Subcutaneous adipose tissue (tissue), 4 donors: ENCODE results near the gene SVBP. TPM values are rescaled to one million over a fixed set of nuclear protein-coding genes. Genes with fewer than 3 reads are reported as not detected.

Experiments
- CTCF ChIP-seq: fragments of 450-650 bp; IDR thresholded peaks from one replicate; pipeline ENCODE4 v1.5.1; 2016; ENCODE audit warnings: low read depth, mild to moderate bottlenecking, control low read depth, antibody characterized with exemption, moderate library complexity
- total RNA-seq, 4 donors: library from RNA; depleted of rRNA; stranded (reverse); fragments of >200 nt; gene quantifications; one replicate each; pipeline ENCODE4 v1.1.0, GENCODE V29; 2016

Gene SVBP
- total RNA-seq, 4 donors from 2014 or later: 28.6 to 73.4 (median 36.2) TPM

GRCh38 chr1:42851960-42852607 is 34.9 kb upstream of the SVBP start:
- TF ChIP-seq CTCF: no peak

DNA sequence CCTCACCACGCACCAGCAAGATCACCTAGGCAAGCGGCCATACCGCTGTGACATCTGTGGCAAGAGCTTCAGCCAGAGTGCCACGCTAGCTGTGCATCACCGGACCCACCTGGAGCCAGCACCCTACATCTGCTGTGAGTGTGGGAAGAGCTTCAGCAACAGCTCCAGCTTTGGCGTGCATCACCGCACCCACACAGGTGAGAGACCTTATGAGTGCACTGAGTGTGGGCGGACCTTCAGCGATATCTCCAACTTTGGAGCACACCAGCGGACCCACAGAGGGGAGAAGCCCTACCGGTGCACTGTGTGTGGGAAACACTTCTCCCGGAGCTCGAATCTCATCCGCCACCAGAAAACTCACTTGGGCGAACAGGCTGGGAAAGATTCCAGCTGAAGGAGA is 34.2 kb upstream of the SVBP start:
- no peak for TF ChIP-seq CTCF

DNA sequence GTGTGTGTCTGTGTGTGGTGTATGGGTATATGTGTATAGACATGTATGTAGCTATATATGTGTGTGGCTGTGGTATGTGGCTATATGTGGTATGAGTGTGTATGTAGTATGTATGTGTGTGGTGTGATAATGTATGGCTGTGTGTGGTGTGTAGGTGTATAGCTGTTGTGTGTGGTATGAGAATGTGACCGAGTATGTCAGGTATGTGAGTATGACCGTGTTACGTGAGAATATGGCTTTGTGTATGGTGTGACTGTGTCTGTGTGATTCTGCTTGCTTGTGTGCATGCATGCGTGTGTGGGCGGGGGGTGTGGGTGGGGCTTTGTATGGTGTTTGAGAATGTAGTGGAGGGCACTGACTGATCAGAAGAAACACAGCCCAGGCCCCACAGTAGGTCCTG is 32.7 kb upstream of the SVBP start:
- TF ChIP-seq CTCF: no peak

DNA sequence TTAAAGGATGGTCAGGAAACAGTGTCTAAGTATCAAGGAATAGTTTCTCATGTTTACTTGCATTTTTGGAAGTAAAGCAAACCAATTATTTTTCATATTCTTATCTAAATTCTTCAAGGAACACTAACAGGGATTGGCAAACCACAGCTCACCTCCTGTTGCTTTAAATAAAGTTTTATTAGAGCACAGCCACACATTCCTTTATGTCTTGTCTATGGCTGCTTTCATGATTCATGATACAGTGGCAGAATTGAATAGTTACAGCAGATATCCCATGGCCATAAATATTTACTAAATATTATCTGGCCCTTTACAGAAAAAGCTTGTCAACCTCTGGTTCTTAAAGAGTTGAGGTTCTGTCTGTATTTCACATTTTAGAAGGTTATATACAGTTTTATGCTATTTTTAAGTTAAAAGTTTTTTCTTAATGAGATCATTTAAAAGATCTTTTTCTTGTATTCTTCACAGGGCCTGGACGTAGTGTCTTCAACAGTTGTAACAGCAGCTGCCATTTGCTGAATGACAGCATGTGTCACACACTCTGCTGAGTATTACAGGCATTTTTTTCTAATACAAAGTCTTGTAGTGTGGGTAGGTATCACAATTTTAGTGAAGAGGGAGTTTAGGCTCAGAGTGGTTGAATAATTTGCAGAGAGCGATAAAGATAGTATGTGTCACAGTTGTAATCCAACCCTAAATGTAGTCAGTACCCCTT is 31.8 kb upstream of the SVBP start:
- no peak for TF ChIP-seq CTCF

DNA sequence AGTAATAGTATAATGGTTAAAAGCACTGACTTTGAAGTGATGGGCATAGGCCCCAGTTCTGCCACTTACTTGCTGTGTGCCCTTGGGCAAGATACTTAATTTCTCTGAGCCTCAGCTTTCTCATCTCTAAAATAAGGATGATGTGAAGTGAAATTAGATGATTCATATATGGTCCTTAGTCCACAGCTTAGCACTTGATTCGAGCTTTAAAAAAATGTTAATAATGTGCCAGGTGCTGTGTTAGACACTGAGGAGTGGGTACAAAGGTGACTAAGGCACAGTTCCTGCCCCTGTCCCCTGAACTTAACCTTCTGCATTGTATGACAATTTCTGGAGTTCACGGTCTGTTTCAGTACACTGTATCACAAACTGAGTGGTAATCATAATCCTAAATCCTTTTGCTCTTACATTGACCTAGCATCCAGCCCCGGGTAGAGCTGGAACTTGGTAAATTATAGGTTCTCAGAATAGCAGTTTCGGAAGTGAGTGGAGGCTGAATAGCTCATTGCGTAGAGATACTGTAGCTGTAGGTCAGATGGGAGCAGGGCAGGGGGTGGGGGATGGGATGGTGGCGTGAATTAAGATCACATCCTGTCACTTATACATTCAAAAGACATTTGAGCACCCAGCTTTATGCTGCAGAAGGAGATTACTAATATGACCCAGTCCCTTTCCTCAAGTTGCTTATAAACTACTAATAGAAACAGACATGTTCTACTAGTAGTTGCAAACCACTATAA is 30.7 kb upstream of the SVBP start:
- no peak for TF ChIP-seq CTCF

DNA sequence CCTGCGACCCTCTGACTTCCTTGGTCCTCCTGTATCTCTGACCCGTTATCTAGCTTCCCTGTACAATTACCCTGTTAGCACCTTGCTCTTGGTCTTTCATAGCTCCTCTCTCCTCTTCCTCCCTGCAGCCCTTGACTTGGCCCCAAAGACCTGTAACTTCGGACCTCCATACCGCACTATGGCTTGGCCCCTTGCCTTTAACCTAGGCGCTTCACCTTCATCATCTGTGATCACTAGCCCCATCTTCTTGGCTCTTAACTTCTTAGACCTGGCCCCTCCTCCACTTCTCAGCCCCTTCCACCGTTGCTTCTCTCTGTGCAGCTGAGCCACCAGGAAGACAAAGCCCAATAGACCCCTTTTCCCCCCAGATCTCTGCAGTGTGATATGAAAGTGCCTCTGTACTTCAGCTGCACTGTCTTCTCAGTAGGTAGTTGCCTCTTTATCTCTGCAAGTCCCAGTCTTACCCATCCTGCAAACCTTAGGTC is 30.0 kb upstream of the SVBP start:
- TF ChIP-seq CTCF: no peak
